Measurements from ENCODE around the gene HOTAIR. TPM values are rescaled to one million over a fixed set of nuclear protein-coding genes. Genes with fewer than 3 reads are reported as not detected.

Gene HOTAIR
- total RNA-seq, 1 donor from 2014 or later = 1.4 TPM

GRCh38 chr12:53998900-53999236 is 24.1 kb upstream of the HOTAIR start:
- TF ChIP-seq, protein P1, sequence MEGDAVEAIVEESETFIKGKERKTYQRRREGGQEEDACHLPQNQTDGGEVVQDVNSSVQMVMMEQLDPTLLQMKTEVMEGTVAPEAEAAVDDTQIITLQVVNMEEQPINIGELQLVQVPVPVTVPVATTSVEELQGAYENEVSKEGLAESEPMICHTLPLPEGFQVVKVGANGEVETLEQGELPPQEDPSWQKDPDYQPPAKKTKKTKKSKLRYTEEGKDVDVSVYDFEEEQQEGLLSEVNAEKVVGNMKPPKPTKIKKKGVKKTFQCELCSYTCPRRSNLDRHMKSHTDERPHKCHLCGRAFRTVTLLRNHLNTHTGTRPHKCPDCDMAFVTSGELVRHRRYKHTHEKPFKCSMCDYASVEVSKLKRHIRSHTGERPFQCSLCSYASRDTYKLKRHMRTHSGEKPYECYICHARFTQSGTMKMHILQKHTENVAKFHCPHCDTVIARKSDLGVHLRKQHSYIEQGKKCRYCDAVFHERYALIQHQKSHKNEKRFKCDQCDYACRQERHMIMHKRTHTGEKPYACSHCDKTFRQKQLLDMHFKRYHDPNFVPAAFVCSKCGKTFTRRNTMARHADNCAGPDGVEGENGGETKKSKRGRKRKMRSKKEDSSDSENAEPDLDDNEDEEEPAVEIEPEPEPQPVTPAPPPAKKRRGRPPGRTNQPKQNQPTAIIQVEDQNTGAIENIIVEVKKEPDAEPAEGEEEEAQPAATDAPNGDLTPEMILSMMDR (IDR thresholded peaks at IDR 0.05; ENCODE audit: unreplicated experiment) = no peak
- H3K36me3 Mint-ChIP-seq (ENCODE audit: low read depth, unreplicated experiment) = no peaks in the 10 kb centered on the region
- no peak for DNase-seq (ENCODE audit: low spot score)
- peak overlapping the region; percentile 37 for H3K4me3 Mint-ChIP-seq (ENCODE audit: unreplicated experiment)
- H3K9me3 Mint-ChIP-seq (ENCODE audit: unreplicated experiment) = no peaks in the 10 kb centered on the region
- no peak overlapping the region for H3K27ac Mint-ChIP-seq (ENCODE audit: unreplicated experiment)
- peaks cover 37% of the 10 kb centered on the region for H3K27me3 Mint-ChIP-seq (ENCODE audit: unreplicated experiment)
- H3K4me1 Mint-ChIP-seq (ENCODE audit: unreplicated experiment) = peaks cover 14% of the 10 kb centered on the region

GRCh38 chr12:53998110-53998899 is 23.6 kb upstream of the HOTAIR start:
- Mint-ChIP-seq H3K27me3 (ENCODE audit: unreplicated experiment) (peaks cover 36% of the 10 kb centered on the region), H3K27ac (ENCODE audit: unreplicated experiment) (no peak overlapping the region), H3K4me3 (ENCODE audit: unreplicated experiment) (peak overlapping the region; percentile 37), H3K4me1 (ENCODE audit: unreplicated experiment) (peaks cover 13% of the 10 kb centered on the region), H3K9me3 (ENCODE audit: unreplicated experiment) (no peaks in the 10 kb centered on the region), H3K36me3 (ENCODE audit: low read depth, unreplicated experiment) (no peaks in the 10 kb centered on the region)
- TF ChIP-seq, protein P1 (IDR thresholded peaks at IDR 0.05; ENCODE audit: unreplicated experiment) = no peak
- no peak for DNase-seq (ENCODE audit: low spot score)

GRCh38 chr12:53997204-53998109 is 22.7 kb upstream of the HOTAIR start:
- no peaks in the 10 kb centered on the region for H3K9me3 Mint-ChIP-seq (ENCODE audit: unreplicated experiment)
- no peak overlapping the region for H3K4me3 Mint-ChIP-seq (ENCODE audit: unreplicated experiment)
- DNase-seq (ENCODE audit: low spot score) = no peak
- peaks cover 31% of the 10 kb centered on the region for H3K27me3 Mint-ChIP-seq (ENCODE audit: unreplicated experiment)
- no peak overlapping the region for H3K27ac Mint-ChIP-seq (ENCODE audit: unreplicated experiment)
- TF ChIP-seq, protein P1 (IDR thresholded peaks at IDR 0.05; ENCODE audit: unreplicated experiment) = no peak
- peaks cover 13% of the 10 kb centered on the region for H3K4me1 Mint-ChIP-seq (ENCODE audit: unreplicated experiment)
- H3K36me3 Mint-ChIP-seq (ENCODE audit: low read depth, unreplicated experiment) = no peaks in the 10 kb centered on the region

GRCh38 chr12:53996240-53997203 is 21.8 kb upstream of the HOTAIR start:
- TF ChIP-seq, protein P1 (IDR thresholded peaks at IDR 0.05; ENCODE audit: unreplicated experiment) = no peak
- DNase-seq (ENCODE audit: low spot score) = no peak
- Mint-ChIP-seq H3K9me3 (ENCODE audit: unreplicated experiment) (no peaks in the 10 kb centered on the region), H3K4me1 (ENCODE audit: unreplicated experiment) (peaks cover 13% of the 10 kb centered on the region), H3K27me3 (ENCODE audit: unreplicated experiment) (peaks cover 35% of the 10 kb centered on the region), H3K4me3 (ENCODE audit: unreplicated experiment) (no peak overlapping the region), H3K36me3 (ENCODE audit: low read depth, unreplicated experiment) (no peaks in the 10 kb centered on the region), H3K27ac (ENCODE audit: unreplicated experiment) (no peak overlapping the region)
